ENCODE results near the gene SPIRE2. TPM values are rescaled to one million over a fixed set of nuclear protein-coding genes. Genes with fewer than 3 reads are reported as not detected.

The SPIRE2 gene
- total and polyA plus RNA-seq, 9 of the 15 experiments (the other 6 are each of a cell fraction or from before 2014, with no cell fraction given) = 0.70 to 7.5 (median 4.6) TPM

DNA sequence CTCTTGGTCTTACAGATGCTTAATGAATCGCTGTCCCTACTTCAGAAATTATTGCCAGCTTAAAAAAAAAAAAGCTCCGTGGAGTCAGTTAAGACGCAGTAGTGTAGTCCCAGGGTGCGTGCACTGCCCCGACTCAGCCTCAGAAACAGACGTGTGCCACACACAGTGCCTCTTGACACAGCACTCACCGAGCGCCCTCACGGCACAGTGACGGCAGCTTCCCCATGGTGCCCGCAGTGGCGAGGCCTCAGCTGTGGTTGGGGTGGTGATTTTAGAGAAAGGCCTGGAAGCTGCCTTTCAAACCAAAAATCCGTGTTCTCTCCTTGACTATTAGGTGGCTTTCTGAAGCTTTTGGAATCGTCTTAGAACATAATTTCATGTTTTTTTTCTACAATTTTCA lies 59.0 kb downstream of the SPIRE2 start:
- peaks cover 5% of the 10 kb centered on the region for H3K9me1 ChIP-seq (ENCODE audit: control insufficient read depth, insufficient read depth, low read length)
- intact Hi-C loops (cut with micrococcal nuclease) = no loop called here
- no peaks in the 10 kb centered on the region for H3K27me3 ChIP-seq (ENCODE audit: control insufficient read depth in 2 of 2, insufficient read depth in 2 of 2, low read length in 2 of 2)
- peaks cover 11% of the 10 kb centered on the region; the same call in 2 of the 3 replicates for H3K79me2 ChIP-seq (ENCODE audit: control insufficient read depth, insufficient read depth, low read length)
- TF ChIP-seq GTF2A2 (tag; IDR thresholded peaks at IDR 0.05) (no peak), MAFG (tag; conservative IDR thresholded peaks at IDR 0.05) (no peak), PML (IDR thresholded peaks at IDR 0.05; ENCODE audit: low read length) (no peak), ZNF253 (CRISPR knock-in tag; conservative IDR thresholded peaks at IDR 0.05) (no peak), PBX2 (CRISPR knock-in tag; IDR thresholded peaks at IDR 0.05; ENCODE audit: low read depth) (no peak), PBX2 (tag; conservative IDR thresholded peaks at IDR 0.05; ENCODE audit: low read depth) (no peak), ETV6 (IDR thresholded peaks at IDR 0.05; ENCODE audit: borderline replicate concordance in 1 of 2, low read depth in 2 of 2, low read length in 1 of 2) (no peak), ETV6 (CRISPR knock-in tag; IDR thresholded peaks at IDR 0.05; ENCODE audit: borderline replicate concordance) (no peak), BRF2 (IDR thresholded peaks at IDR 0.05; ENCODE audit: borderline replicate concordance, insufficient read depth, insufficient read length) (no peak), ZNF280A (IDR thresholded peaks at IDR 0.05; ENCODE audit: low read depth, partially characterized antibody) (no peak), ZNF316 (IDR thresholded peaks at IDR 0.05) (no peak), MEF2D (tag; conservative IDR thresholded peaks at IDR 0.05; ENCODE audit: low read depth) (no peak), EHMT2 (IDR thresholded peaks at IDR 0.05) (no peak), ZNF408 (CRISPR knock-in tag; IDR thresholded peaks at IDR 0.05; ENCODE audit: low read depth) (no peak), PHF8 (IDR thresholded peaks at IDR 0.05; ENCODE audit: borderline replicate concordance, low read length) (no peak)
- H3K9me3 ChIP-seq (replicated peaks; ENCODE audit: control insufficient read depth, insufficient read depth, low read depth, low read length) = no peaks in the 10 kb centered on the region
- in situ Hi-C loops (cut with MboI) = no loop called here
- ChIA-PET CTCF (ENCODE audit: low intra/inter-chr PET ratio) (no interaction called here), POLR2A (interaction anchor here (0.5 to 1.1 kb wide), 9 partner anchors 12 to 716 kb away, joined by 3 to 4 read pairs (median 3); partner anchors contain the start of genes CDH15 and TCF25)
- H3K4me1 ChIP-seq (replicated peaks in 1 of 2; ENCODE audit: control insufficient read depth in 2 of 2, insufficient read depth in 2 of 2, low read length in 2 of 2) = peaks cover 0 to 9% of the 10 kb centered on the region in 2 experiments; a peak in 1 of 5 replicates
- H4K20me1 ChIP-seq (replicated peaks; ENCODE audit: control insufficient read depth, insufficient read depth, low read length) = 0 out of 2 replicates have a peak, but pooled peaks cover 4% of the 10 kb centered on the region
- BruUV-seq (replicated peaks) = no TSS peak
- peaks cover 87% of the 10 kb centered on the region for H3K36me3 ChIP-seq (ENCODE audit: control insufficient read depth, insufficient read depth, low read length)
- 95% methylated on average over 14 of the region's 14 CpGs for WGBS (ENCODE audit: insufficient coverage, low coverage, missing lambda C conversion rate)
- no peak overlapping the region for H3K27ac ChIP-seq (ENCODE audit: extremely low read depth, low read depth, low read length)
- H3K9ac ChIP-seq (ENCODE audit: insufficient read depth in 1 of 2, low read depth in 2 of 2, low read length in 2 of 2) = no peak overlapping the region
- no peak overlapping the region for H3K4me2 ChIP-seq (ENCODE audit: insufficient read depth, low read length)
- DNase-seq (ENCODE audit: extremely low read depth in 1 of 4, low spot score in 3 of 4) (no peak), FAIRE-seq (no peak), ATAC-seq (no peak)
- no peak overlapping the region for H2AFZ ChIP-seq (ENCODE audit: low read depth, low read length)
- H3K4me3 ChIP-seq = no peak overlapping the region

Data from K562 (cell line).